Fibroblast of skin of scalp (primary cell): Measurements from ENCODE around the gene CCL24.
"Not testable (repeated sequence)": the region's sequence is repeated elsewhere in the genome, so short reads cannot be mapped to it uniquely, and the experiment has no call there.

ENCODE experiments used
- DNase-seq: peaks from one replicate; pipeline ENCODE4 v3.0.0-alpha.2; 2013

Gene CCL24

DNA sequence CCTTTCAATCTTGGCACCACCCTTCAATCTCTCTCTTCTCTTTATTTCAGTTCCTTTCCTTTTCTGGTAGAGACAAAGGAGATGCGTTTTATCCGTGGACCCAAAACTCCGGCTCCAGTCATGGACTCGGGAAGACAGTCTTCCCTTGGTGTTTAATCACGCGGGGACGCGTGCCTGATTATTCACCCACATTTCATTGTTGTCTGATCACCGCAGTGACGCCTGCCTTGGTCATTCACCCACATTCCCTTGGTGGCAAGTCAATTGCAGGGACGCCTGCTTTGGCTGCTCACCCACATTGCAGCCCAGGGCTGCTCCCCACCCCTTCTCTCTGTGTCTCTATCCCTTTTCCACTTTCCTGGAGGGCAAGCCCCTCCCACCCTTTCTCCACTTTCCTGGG is 34.1 kb downstream of the CCL24 start:
- DNase-seq: not testable (repeated sequence)

DNA sequence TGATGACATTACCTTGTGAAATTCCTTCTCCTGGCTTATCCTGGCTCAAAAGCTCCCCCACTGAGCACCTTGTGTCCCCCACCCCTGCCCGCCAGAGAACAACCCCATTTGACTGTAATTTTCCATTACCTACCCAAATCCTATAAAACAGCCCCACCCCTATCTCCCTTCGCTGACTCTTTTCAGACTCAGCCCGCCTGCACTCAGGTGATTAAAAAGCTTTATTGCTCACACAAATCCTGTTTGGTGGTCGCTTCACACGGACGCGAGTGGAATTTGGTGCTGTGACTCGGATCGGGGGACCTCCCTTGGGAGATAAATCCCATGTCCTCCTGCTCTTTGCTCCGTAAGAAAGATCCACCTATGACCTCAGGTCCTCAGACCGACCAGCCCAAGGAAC is 34.6 kb downstream of the CCL24 start:
- not testable (repeated sequence) for DNase-seq

DNA sequence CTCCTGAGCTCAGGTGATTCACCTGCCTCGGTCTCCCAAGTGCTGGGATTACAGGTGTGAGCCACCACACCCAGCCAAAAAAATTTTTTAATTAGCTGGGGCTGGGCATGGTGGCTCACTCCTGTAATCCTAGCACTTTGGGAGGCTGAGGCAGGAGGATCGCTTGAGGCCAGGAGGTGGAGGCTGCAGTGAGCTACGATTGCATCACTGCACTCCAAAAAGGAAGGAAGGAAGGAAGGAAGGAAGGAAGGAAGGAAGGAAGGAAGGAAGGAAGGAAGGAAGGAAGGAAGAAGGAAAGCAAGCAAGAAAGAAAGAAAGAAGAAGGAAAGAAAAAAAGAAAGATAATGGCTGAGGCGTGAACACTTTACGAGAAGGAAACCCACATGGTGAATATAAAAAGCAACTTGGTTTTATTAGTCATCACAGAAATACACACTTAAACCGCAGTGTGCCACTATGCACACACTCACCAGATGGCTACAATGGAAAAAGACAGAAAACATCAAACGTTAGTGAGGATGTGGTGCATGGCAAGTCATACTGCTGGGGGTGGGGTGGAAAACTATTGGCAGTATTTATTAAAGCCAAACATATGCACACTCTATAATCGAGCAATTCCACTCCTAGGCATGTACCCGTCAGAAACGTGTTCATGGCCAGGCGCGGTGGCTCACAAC is 37.2 kb downstream of the CCL24 start:
- peak; percentile 92 for DNase-seq

DNA sequence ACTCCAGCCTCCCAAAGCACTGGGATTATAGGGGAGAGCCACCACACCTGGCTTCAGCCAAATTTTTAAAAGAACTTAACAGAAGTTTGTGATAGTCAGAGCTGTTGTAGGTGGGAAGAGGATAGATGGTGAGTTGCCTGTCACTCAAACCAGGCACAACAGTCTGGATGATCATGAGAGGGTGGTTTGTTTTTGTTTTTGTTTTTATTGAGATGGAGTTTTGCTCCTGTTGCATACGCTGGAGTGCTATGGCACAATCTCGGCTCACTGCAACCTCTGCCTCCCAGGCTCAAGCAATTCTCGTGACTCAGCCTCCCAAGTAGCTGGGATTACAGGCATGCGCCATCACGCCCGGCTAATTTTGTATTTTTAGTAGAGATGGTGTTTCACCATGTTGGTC is 39.6 kb downstream of the CCL24 start:
- not testable (repeated sequence) for DNase-seq

DNA sequence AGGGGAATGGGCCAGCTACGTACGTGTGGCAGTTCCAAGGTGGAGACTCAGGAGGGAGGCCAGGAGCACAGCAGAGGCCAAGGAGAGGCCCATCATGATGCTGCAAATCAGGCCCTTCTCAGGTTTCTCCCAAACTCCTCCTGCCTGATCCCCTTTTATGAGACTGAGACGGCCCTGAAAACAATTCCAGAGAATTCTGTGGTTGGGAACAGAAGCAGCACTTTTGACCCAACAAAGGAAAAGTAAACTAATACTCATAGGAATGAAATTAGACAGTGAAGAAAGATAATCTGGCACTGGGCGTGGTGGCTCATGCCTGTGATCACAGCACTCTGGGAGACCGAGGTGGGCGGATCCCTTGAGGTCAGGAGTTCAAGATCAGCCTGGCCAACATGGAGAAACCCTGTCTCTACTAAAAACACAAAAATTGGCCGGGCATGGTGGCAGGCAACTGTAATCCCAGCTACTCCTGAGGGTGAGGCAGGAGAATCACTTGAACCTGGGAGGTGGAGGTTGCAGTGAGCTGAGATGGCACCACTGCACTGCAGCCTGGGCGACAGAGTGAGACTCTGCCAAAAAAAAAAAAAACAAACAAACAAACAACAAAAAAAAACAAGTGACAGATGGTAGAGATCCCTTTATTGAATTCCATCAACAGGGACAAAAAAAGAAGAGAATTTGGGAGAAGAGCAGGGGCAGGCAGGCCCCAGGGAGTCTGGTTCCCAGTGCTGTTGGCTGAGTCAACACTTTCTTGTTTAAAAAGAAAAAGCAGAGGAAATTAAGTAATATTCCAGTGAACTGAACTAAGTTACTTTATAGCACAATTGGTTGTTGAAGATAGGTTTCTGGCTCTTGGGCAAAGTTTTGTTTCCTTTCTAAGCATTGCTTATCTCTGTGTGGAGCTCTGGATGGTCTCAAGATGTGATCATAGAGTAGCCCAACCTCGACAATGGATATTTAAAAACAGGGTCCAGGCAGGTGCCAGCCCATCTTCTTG is 41.2 kb downstream of the CCL24 start, which contains the start of gene CCL26:
Gene CCL26, minus strand, starts transcription at position 131 of the 997 bp plus-strand sequence. Its CDS starts 35 bp downstream, at position 96.
- DNase-seq: peak; percentile 94

DNA sequence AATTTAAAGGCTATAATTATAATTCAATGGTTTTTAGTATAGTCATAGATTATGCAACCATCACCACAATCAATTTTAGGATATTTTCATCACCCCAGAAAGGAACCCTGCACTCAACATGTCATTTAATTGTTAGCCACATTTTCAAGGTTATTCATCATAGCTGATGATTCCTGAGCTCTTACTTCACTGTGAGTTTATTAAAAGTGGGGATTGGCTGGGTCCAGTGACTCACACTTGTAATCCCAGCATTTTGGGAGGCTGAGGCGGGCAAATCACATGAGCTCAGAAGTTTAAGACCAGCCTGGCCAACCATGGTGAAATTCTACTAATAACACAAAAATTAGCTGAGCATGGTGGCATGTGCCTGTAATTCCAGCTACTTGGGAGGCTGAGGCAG is 42.4 kb downstream of the CCL24 start:
- peak; percentile 87 for DNase-seq

DNA sequence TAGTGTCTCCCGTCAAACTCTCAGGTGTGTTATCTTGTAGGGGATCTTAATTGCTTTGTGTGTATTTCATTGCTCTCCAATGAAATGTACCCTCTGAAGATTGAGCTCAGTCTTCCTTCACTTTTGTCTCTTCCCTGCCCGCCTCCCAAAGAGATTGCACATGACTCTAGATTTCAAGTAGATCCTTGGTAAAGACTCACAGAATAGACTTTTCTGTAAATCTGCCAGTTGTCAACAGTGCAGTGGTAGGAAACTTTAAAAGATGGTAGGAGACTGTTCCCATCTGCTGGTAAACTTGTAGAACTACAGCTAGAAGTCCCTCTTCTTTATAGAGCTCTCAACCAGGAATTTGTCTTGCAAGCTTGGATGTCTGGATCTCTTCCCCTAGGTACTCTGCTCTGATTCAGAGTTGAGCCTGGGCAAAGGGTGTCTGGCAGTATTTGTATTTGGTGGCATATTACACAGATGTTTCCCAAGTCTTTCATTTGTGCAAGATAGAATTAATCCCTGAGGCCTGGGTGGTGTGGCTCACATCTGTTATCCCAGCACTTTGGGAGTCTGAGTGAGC is 51.2 kb downstream of the CCL24 start:
- DNase-seq: peak; percentile 76

DNA sequence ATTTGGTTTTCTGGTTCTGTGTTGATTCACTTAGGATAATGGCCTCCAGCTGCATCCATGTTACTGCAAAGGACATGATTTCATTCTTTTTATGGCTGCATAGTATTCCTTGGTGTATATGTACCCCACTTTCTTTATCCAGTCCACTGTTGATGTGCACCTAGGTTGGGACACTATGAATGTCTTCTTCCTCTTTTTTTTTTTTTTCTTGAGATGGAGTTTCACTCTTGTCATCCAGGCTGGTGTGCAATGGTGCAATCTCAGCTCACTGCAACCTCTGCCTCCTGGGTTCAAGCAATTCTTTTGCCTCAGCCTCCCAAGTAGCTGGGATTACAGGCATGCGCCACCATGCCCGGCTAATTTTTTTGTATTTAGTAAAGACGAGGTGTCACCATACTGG is 51.8 kb downstream of the CCL24 start:
- not testable (repeated sequence) for DNase-seq
